ENCODE measurements around the gene FAM163A.

DNA sequence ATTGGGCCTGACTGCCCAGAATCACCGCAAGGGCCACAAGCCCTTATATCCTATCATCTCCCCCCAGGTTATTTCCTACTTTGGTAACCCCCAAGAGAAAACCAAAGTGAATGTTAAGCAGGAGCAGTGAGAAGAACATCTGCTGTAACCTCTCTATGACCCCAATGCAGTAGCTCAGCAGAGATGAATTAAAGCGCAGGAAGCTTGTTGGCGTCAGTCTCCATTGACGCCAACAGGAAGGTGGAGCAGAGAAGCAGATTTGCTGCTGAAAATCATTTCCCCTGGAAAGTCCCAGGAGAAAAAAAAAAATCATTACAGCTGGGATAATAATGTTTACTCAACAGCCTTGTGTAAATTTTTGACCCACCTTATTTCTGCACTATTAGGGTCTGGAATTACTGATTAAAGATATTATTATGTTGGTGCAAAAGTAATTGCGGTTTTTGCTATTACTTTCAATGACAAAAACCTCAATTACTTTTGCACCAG, 33.2 kb upstream of the FAM163A start:
- TF ChIP-seq CTCF (conservative IDR thresholded peaks at IDR 0.05; ENCODE audit: low read length) (no peak), EZH2phosphoT487 (IDR thresholded peaks at IDR 0.05; ENCODE audit: borderline replicate concordance) (no peak)
